Loucy (cell line): ENCODE results near the gene ABCC4.

Experiments
- CTCF ChIP-seq: fragments of 200-600 bp; sonication (generic); conservative IDR thresholded peaks from 2 replicates; pipeline ENCODE4 v1.5.1; 2014; ENCODE audit warnings: mild to moderate bottlenecking, antibody characterized with exemption, low read length
- EZH2phosphoT487 ChIP-seq: fragments of 200-600 bp; IDR thresholded peaks from 2 replicates; pipeline ENCODE4 v1.6.1; 2018; ENCODE audit warnings: antibody characterized with exemption, mild to moderate bottlenecking, moderate library complexity, borderline replicate concordance

DNA sequence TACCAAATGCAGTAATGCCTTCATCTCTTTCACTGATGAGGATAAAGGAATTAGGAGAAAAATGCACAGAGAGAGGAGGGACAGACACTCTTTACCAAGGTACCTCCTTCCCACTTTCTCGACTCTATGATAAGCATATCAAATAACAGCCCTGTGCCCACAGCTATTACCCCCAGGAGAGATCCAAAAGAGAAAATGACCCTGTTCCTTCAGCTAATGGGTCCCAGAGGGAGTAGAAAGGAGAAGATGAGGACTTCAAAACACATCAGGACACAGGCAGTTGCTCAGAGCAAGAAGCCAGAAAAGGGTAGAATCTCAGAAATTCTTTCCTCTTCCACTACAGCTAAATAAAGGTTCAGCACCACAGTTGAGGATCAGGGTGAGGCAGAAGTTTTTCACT lies 80.6 kb downstream of the ABCC4 start:
- TF ChIP-seq CTCF (no peak), EZH2phosphoT487 (no peak)
